ENCODE data around the gene HACD1. TPM values are rescaled to one million over a fixed set of nuclear protein-coding genes. Genes with fewer than 3 reads are reported as not detected.

HACD1 gene
- total and polyA plus RNA-seq, 2 of the 4 experiments (the other 2 are of a cell fraction), result 10.0 to 24.9 TPM

- Histone ChIP-seq H3K23ac (ENCODE audit: low read depth, low read length) (no peak overlapping the region), H3K9ac (ENCODE audit: low read depth, low read length) (no peak overlapping the region), H2BK20ac (ENCODE audit: low read depth, low read length) (no peak overlapping the region), H2BK15ac (ENCODE audit: low read depth, low read length) (no peak overlapping the region), H2BK120ac (ENCODE audit: low read depth, low read length) (no peak overlapping the region), H3K18ac (ENCODE audit: low read depth, low read length) (no peak overlapping the region), H3K56ac (ENCODE audit: extremely low read depth, insufficient read depth, low read length) (no peak overlapping the region), H3K4me3 (ENCODE audit: insufficient read depth, low read depth, low read length) (no peak overlapping the region), H3K36me3 (ENCODE audit: control insufficient read depth, insufficient read depth, low read length) (peaks cover 4% of the 10 kb centered on the region; the same call in 1 of the 2 replicates), H4K20me1 (ENCODE audit: insufficient read depth, low read length) (peaks cover 5% of the 10 kb centered on the region; the same call in 1 of the 2 replicates), H4K8ac (ENCODE audit: low read depth in 2 of 2, low read length in 2 of 2) (peak overlapping the region in 1 of 2 experiments; percentile 65; a peak in 1 of 4 replicates), H4K5ac (ENCODE audit: low read depth, low read length) (no peak overlapping the region), H2BK5ac (ENCODE audit: low read depth, low read length, poor library complexity, severe bottlenecking) (no peak overlapping the region), H2AK5ac (ENCODE audit: low read depth, low read length) (no peak overlapping the region), H2AK9ac (replicated peaks; ENCODE audit: low read depth, low read length, poor library complexity) (no peak overlapping the region), H3K9me1 (ENCODE audit: insufficient read depth, low read length) (no peaks in the 10 kb centered on the region), H3K4ac (ENCODE audit: low read depth, low read length) (no peak overlapping the region), H2AFZ (replicated peaks; ENCODE audit: low read length, poor library complexity) (no peak overlapping the region), H4K91ac (ENCODE audit: insufficient read depth, low read depth, low read length) (no peak overlapping the region), H3K4me2 (ENCODE audit: low read depth, low read length) (no peak overlapping the region), H3K14ac (replicated peaks; ENCODE audit: low read depth, low read length) (no peak overlapping the region), H3K79me1 (ENCODE audit: low read depth in 1 of 2, low read length in 2 of 2) (peaks cover 0 to 13% of the 10 kb centered on the region in 2 experiments; a peak in 3 of 4 replicates), H3K27ac (ENCODE audit: insufficient read depth, low read length) (no peak overlapping the region), H3K4me1 (ENCODE audit: control insufficient read depth, insufficient read depth, low read length) (no peaks in the 10 kb centered on the region), H3K27me3 (ENCODE audit: control insufficient read depth, insufficient read depth, low read length) (no peaks in the 10 kb centered on the region), H3K9me3 (ENCODE audit: control insufficient read depth, insufficient read depth, low read length) (no peaks in the 10 kb centered on the region)
- no peak for TF ChIP-seq FOS (IDR thresholded peaks at IDR 0.05; ENCODE audit: low read depth, low read length)
- TF ChIP-seq USF2 (IDR thresholded peaks at IDR 0.05; ENCODE audit: low read depth, low read length), result no peak
- no peak for TF ChIP-seq MXI1 (IDR thresholded peaks at IDR 0.05; ENCODE audit: borderline replicate concordance, low read depth, low read length)
- no peak for TF ChIP-seq NFE2L2 (IDR thresholded peaks at IDR 0.05; ENCODE audit: low read depth, low read length)
- POLR2A ChIA-PET (ENCODE audit: unreplicated experiment), result no interaction called here
- no CpG with 5 or more reads among the region's 2 CpGs for WGBS, 2 experiments (ENCODE audit: extremely low coverage in 2 of 2, insufficient read length in 1 of 2)
- no TSS peak for BruUV-seq (replicated peaks)
- dilution Hi-C loops (cut with HindIII; ENCODE audit: low sequenced_read_pairs, unreplicated experiment), result no loop called here
- intact Hi-C loops (cut with micrococcal nuclease), result loop anchor here (1.0 to 5.0 kb wide), 4 partner anchors 136 to 608 kb away; no protein-coding TSS in a partner anchor
- in situ Hi-C loops (cut with MboI; ENCODE audit: low sequenced_read_pairs), result loop anchor here (5.0 to 25.0 kb wide), 4 partner anchors 135 to 770 kb away; no protein-coding TSS in a partner anchor
- CTCF ChIA-PET, result no interaction called here
- DNase-seq (no peak), ATAC-seq (ENCODE audit: low read depth) (peak; percentile 49)
Measured at GRCh38 chr10:17607060-17607459, 10.1 kb downstream of the HACD1 start.

All from IMR-90 (cell line).